NCI-H524 treated with DMSO at 0.1 percent for 48 hours (cell line): ENCODE results near the gene TFF1.
"Not testable (repeated sequence)": the region's sequence is repeated elsewhere in the genome, so short reads cannot be mapped to it uniquely, and the experiment has no call there.

Experiments used
- DNase-seq: peaks from one replicate; lab custom pipeline; 2025; lab: John Stamatoyannopoulos, UW

The TFF1 gene

GRCh38 chr21:42366292-42367010 lies at the start of gene TFF1:
TFF1 (minus strand) TSS chr21:42366535; CDS start chr21:42366495, 40 bp downstream.
- DNase-seq, result no peak

GRCh38 chr21:42414928-42415769 lies 48.8 kb upstream of the TFF1 start:
- DNase-seq, result no peak

GRCh38 chr21:42414553-42414927 lies 48.2 kb upstream of the TFF1 start:
- DNase-seq, result no peak

GRCh38 chr21:42414066-42414465 lies 47.7 kb upstream of the TFF1 start:
- DNase-seq, result no peak

- DNase-seq, result no peak
Observed at GRCh38 chr21:42413500-42413899, 47.2 kb upstream of the TFF1 start.

- DNase-seq, result no peak
Observed at GRCh38 chr21:42413093-42413492, 46.8 kb upstream of the TFF1 start.

GRCh38 chr21:42412636-42412933 lies 46.2 kb upstream of the TFF1 start:
- DNase-seq, result no peak

- no peak for DNase-seq
Observed at GRCh38 chr21:42411891-42412635, 45.7 kb upstream of the TFF1 start.

- DNase-seq, result no peak
Observed at GRCh38 chr21:42411197-42411869, 45.0 kb upstream of the TFF1 start.

GRCh38 chr21:42409366-42409765 lies 43.0 kb upstream of the TFF1 start:
- DNase-seq, result no peak

- not testable (repeated sequence) for DNase-seq
Observed at GRCh38 chr21:42408718-42409117, 42.4 kb upstream of the TFF1 start.

- DNase-seq, result no peak
Observed at GRCh38 chr21:42407476-42407875, 41.1 kb upstream of the TFF1 start.

- no peak for DNase-seq
Observed at GRCh38 chr21:42406866-42407265, 40.5 kb upstream of the TFF1 start.

GRCh38 chr21:42406201-42406621 lies 39.9 kb upstream of the TFF1 start:
- DNase-seq, result no peak

GRCh38 chr21:42405064-42406013 lies 39.0 kb upstream of the TFF1 start:
- DNase-seq, result no peak

- DNase-seq, result no peak
Observed at GRCh38 chr21:42404539-42404938, 38.2 kb upstream of the TFF1 start.

GRCh38 chr21:42403611-42404231 lies 37.4 kb upstream of the TFF1 start, which contains the start of gene UBASH3A:
UBASH3A (plus strand) TSS chr21:42403902; CDS start chr21:42403946, 44 bp downstream.
- DNase-seq, result no peak

- no peak for DNase-seq
Observed at GRCh38 chr21:42401820-42402251, 35.5 kb upstream of the TFF1 start.

GRCh38 chr21:42401154-42401553 lies 34.8 kb upstream of the TFF1 start:
- DNase-seq, result no peak

GRCh38 chr21:42400525-42400924 lies 34.2 kb upstream of the TFF1 start:
- DNase-seq, result no peak
